ENCODE data around the gene LYST. TPM values are rescaled to one million over a fixed set of nuclear protein-coding genes. Genes with fewer than 3 reads are reported as not detected.

The LYST gene
- total and polyA plus RNA-seq, 2 donors (not counting 3 experiments of a cell fraction or from before 2014, with no cell fraction given): 3.1 to 9.6 TPM

- H3K27me3 ChIP-seq (ENCODE audit: control insufficient read depth in 2 of 2, insufficient read depth in 2 of 2, low read length in 2 of 2): no peaks in the 10 kb centered on the region
- H4K20me1 ChIP-seq (replicated peaks; ENCODE audit: control insufficient read depth, extremely low read depth, insufficient read depth, low read length): no peaks in the 10 kb centered on the region
- POLR2A ChIA-PET: no interaction called here
- FAIRE-seq (no peak), DNase-seq (ENCODE audit: low read depth, low spot score) (no peak)
- H3K9ac ChIP-seq (replicated peaks; ENCODE audit: extremely low read depth, insufficient read depth, low read length): no peak overlapping the region
- H3K9me1 ChIP-seq (replicated peaks; ENCODE audit: control insufficient read depth, extremely low read depth, insufficient read depth, low read length): no peaks in the 10 kb centered on the region
- CTCF ChIA-PET: interaction anchor here (1.6 kb wide), 1 partner anchor 113 kb away, joined by 5 read pairs; no protein-coding TSS in a partner anchor
- no peak overlapping the region for H3K4me3 ChIP-seq (replicated peaks in 1 of 3; ENCODE audit: insufficient read depth in 1 of 3, low read depth in 1 of 3, low read length in 3 of 3)
- BruUV-seq (replicated peaks): no TSS peak
- no peaks in the 10 kb centered on the region for H3K9me3 ChIP-seq (replicated peaks; ENCODE audit: control insufficient read depth, insufficient read depth, low read length)
- dilution Hi-C loops (cut with MboI; ENCODE audit: extremely low pct_ligation_motif_present, low sequenced_read_pairs): no loop called here
- no peaks in the 10 kb centered on the region for H3K79me2 ChIP-seq (ENCODE audit: control insufficient read depth, insufficient read depth, low read length)
- intact Hi-C loops (cut with micrococcal nuclease): no loop called here
- H3K4me1 ChIP-seq (ENCODE audit: control insufficient read depth, extremely low read depth, insufficient read depth, low read length): no peaks in the 10 kb centered on the region
- no peak for TF ChIP-seq CTCF (IDR thresholded peaks at IDR 0.05; ENCODE audit: extremely low read depth in 1 of 2, insufficient read depth in 1 of 2, low read depth in 1 of 2, low read length in 2 of 2)
- TF ChIP-seq POLR2AphosphoS5 (IDR thresholded peaks at IDR 0.05; ENCODE audit: insufficient read depth, low read depth, low read length): no peak
- TF ChIP-seq JUN (IDR thresholded peaks at IDR 0.05; ENCODE audit: borderline replicate concordance, insufficient read depth, insufficient read length, low read depth): no peak
- no peak for TF ChIP-seq MAX (IDR thresholded peaks at IDR 0.05; ENCODE audit: insufficient read depth, insufficient read length)
- no peak for TF ChIP-seq POLR2A (IDR thresholded peaks at IDR 0.05; ENCODE audit: low read depth, low read length)
- TF ChIP-seq FOS (IDR thresholded peaks at IDR 0.05; ENCODE audit: borderline replicate concordance, insufficient read depth, low read length): no peak
- no peak for TF ChIP-seq EZH2 (IDR thresholded peaks at IDR 0.05; ENCODE audit: borderline replicate concordance, low read depth, low read length, severe bottlenecking)
- no peak for TF ChIP-seq GATA2 (IDR thresholded peaks at IDR 0.05; ENCODE audit: insufficient read depth, insufficient read length, low read depth, low read length)
- H3K36me3 ChIP-seq (ENCODE audit: control insufficient read depth in 2 of 2, extremely low read depth in 1 of 2, insufficient read depth in 2 of 2, low read length in 2 of 2): no peaks in the 10 kb centered on the region
- no peak overlapping the region for H3K4me2 ChIP-seq (ENCODE audit: insufficient read depth, low read length)
- H3K27ac ChIP-seq (ENCODE audit: insufficient read depth, low read depth, low read length): no peak overlapping the region
- H2AFZ ChIP-seq (ENCODE audit: low read depth, low read length): no peak overlapping the region
These were observed 7.9 kb downstream of the LYST start for GRCh38 chr1:235858766-235859165.
